Dermis microvascular lymphatic vessel endothelial cell (primary cell): ENCODE data around the gene TRIM32. TPM values are rescaled to one million over a fixed set of nuclear protein-coding genes. Genes with fewer than 3 reads are reported as not detected.

Source experiments
- DNase-seq, 2 donors: peaks; one replicate each; pipeline versions ENCODE4 v3.0.0 to v3.0.0-alpha.2; 2010; ENCODE audit warnings: low read depth in 2 of 2
- total RNA-seq: library from RNA; depleted of rRNA; stranded (reverse); fragments of >200 nt; gene quantifications from 2 replicates; pipeline ENCODE4 v1.2.1, GENCODE V29; 2014

Gene TRIM32
- total RNA-seq, 1 donor from 2014 or later, result 12.7 TPM

DNA sequence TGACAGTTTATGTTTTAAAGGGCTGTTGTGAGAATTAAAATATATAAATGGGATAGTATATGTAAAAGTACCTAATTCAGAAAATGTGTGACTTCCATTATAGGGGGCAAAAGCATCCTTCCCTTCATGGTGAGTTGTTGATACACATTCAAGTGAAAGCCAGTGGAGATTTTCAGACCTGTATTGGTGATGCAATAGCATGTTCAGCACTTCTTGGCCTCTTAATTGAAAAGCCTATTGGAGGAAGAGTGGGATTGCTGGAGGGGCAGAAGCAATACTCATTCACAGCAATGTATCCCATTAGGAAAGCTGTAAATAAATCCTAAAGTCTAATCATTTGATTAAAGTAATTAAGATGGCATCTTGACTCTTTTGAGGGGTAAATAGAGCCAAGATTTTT is 17.4 kb downstream of the TRIM32 start:
- no peak for DNase-seq

DNA sequence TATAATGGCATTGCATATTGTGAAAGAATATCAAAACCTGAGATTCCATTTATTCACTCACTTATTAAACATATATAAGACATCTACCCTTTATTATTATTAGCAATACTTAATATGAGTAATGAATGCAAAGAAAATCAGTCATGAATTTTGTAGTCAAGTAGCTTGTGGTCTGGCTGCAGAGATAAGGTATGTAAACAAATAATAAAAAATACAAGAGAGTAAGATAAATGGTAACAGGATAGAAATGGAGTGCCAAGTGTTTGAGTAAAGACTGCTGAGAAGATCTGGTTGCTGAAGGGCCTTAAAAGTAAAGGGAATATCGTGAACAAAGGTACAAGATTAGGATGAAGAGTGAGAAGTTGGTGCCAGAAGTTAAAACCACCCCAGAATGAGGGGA is 18.4 kb downstream of the TRIM32 start:
- DNase-seq, result no peak

- no peak for DNase-seq
These were observed 19.5 kb downstream of the TRIM32 start for GRCh38 chr9:116706310-116707290.

- DNase-seq, result no peak
These were observed 25.7 kb downstream of the TRIM32 start for GRCh38 chr9:116712781-116713180.

DNA sequence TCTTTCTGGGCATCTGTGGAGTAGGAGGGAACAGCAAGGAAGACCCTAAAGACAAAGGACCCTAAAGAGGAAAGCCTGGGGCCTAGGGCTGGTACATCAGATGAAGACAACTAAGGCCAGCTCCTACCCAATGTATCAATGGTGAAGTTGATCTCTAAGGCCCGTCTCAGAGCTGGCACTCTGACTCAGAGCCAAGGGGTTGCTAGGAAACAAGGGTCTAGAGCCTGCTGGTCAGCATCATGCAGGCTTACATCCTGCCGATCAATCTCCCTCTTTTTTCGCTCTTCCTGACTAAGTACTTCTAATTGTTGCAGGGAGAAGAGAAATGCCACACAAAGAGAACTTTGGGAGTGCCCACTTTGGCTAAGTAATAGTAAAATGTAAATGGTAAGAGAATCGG is 26.2 kb downstream of the TRIM32 start:
- no peak for DNase-seq

- DNase-seq, result no peak
These were observed 28.6 kb downstream of the TRIM32 start for GRCh38 chr9:116715751-116716150.

GRCh38 chr9:116716438-116716837 is 29.3 kb downstream of the TRIM32 start:
- no peak for DNase-seq

DNA sequence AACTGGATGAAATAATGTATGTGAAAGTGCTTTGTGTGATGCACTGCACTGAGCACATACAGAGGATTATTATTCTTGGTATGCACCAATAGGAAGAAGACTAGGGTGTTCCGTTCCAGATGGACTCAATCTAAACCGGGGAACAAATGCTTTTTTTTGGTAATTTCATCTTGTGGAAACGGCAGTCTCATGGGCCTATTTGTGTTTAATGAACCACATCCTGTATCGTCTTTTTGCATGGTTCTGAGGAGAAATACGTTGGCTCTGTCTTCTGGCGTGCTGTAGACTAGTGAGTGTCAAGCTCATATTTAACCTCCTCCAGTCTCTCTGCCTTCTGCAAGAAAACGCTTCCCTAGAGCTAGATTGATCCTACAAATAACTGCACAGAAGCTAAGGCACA is 30.0 kb downstream of the TRIM32 start:
- DNase-seq, result no peak

GRCh38 chr9:116718111-116718510 is 31.0 kb downstream of the TRIM32 start:
- DNase-seq, result no peak

- no peak for DNase-seq
These were observed 33.0 kb downstream of the TRIM32 start for GRCh38 chr9:116720111-116720510.

DNA sequence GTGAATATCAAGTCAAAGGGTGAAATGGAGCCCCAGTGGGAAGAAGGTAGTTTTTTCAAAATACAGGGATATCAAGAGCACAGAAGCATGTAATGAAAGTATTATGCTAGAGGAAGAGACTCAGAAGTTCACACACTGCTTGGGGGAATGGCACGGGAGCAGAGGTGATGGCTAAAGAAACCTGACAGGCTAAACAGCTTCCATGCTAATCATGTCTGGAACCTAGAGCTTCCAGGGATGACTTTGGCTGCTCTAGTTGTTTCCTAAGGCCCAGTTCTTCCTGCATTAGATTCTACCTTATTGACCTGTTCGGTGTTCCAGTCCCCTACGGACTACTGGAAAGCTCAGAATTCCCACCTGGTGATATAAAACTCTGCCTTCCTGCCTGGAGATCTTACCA is 34.3 kb downstream of the TRIM32 start:
- DNase-seq, result no peak

- no peak for DNase-seq
These were observed 34.8 kb downstream of the TRIM32 start for GRCh38 chr9:116721944-116722343.

- no peak for DNase-seq
These were observed 37.0 kb downstream of the TRIM32 start for GRCh38 chr9:116724123-116724522.

DNA sequence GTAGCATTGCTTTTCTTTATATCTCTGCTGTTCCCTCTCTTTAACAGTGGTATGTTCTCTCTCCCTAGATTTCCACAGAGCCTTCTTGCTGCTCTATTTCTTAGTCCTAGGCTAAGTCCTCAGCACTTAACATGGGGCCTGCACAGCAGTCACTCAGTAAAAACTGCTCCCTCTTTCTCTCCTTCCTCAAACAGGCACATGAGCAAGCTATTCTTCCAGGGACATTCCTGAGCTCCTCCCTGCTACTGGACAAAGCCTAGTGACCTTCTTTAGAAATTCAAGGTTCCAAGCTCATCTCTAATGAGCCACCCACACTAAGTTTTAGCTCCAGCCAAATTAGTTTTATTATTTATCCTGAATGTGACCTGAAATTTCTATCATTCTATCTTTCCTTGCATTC is 39.5 kb downstream of the TRIM32 start:
- no peak for DNase-seq

DNA sequence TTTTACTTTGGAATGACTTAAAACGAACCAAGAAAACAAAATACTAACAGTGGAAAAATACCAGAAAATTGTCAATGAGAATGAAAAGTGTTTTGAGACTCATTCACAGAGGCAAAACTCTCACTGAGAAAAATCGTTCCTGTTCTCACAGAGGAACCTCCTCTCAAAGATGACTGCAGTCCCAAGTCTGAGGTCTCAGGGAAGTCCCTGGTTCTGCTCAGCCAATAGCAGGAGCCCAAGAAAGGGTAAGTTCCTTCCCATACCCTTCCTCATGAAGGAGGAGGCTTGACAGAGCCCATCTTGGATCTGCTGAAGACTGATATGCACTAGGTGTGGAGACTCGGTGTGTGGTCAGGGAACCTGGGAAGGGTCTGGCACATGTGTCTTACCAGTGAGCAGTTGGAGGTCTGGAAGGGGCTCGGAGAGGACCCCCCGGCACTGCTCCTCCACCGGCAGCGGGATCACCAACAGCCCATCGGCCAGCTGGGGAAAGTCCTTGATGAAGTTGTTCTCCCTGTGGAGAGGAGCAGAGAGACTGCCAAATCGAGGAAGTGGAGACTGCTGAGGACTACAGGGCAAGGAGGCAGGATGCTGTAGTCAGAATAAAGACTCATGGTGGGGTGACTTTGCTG is 46.0 kb downstream of the TRIM32 start:
- no peak for DNase-seq

DNA sequence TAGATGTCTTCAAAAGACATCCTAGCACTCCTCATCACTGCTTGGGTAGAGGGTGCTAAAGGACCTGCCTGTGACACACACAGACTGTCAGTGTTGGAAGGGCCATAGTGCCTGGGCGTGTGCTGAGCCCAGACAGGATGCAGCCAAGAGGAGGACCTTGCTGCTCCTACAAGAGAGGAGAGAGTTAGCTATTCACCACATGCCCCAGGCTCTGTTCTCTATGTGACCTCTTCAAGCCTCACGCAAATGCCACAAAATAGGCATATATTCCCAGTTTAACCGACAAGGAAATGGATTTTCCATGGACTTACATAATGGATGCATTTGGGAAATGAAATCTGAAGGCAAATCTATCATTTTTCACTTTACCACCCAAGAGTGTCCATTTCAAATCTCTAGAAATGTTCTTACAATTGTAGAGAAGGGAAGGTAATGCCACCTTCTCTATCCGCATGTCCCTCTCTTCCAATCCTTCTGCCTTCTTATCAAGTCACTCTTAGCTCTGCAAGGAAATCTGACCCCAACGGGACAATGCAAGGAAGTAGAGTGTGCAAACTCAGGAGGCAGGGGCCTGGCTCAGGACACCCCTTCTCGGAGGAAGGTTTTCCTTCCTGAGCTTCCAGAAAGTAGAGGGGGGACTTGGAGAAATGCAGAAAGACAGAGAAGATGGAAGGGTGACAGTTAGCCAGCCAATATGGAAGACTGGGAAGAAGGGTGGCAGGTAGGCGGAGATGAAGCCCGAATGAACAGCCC is 49.5 kb downstream of the TRIM32 start:
- no peak for DNase-seq

DNA sequence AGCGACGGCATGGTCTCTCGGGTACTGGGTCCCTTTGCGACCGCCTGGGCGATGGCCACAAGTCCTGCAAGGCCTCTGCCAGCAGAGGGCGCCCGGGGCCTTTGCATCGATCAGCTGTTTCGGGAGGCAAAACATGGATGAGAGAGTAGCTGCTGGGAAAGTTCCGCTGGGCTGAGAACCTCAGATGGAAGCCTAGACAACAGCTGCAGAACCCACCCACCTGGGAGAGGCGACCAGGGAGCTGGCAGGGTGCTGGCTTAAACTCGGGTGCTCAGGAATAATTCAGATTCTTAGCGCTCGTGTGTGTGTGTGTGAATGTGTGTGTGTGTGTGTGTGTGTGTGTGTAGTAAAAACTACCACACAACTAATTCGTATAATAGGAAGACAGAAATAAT is 50.0 kb downstream of the TRIM32 start:
- peak; percentile 31 to 65 for DNase-seq

DNA sequence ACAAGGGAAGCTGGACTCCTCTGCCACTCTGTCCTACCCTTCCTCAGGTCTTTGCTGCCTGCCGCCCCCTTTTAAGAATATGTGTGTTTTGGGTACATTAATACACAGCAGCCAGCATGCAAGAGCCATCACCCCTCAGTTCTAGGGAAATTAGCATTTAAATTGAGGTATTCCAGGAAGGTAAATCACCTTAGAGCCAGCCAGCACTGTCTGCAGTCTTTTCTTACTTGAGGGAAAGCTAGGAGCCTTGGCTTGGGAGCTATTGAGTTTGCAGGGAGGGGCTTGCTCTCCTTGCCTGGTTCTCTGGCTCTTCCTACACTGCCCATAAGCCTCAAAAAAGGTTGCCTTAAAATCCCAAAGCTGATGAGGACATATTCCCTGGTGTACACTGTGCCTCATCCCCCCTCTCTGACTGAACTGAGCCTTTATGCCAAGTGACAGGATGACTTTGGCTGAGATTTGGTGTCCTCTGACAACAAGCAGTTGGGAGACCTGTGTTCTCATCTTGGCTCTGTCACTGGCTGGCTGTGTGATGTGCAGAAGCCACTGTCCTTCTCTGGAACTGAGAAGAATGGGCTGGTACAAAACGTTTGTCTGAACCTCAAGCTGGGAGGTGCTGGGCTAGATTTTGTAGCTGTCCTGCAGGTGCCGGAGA is 54.1 kb downstream of the TRIM32 start:
- DNase-seq, result no peak

DNA sequence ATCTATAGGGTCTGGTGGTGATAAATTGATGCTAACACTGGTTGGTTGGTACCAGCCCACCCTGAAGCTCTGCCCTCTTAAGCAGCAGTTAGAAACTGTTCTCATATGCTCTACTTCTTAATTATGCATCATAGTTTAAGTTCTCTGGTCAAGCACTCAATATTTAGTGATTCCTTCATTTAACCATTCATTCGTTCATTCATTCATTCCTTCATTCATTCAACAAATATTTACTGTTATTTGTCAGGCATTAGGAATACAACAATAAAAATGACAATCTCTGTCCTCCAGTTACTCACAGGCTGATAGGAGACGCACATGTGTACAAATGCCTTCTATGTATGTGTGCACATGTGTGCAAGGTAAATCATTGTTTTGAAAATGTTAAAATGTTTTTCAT is 54.6 kb downstream of the TRIM32 start:
- DNase-seq, result no peak

DNA sequence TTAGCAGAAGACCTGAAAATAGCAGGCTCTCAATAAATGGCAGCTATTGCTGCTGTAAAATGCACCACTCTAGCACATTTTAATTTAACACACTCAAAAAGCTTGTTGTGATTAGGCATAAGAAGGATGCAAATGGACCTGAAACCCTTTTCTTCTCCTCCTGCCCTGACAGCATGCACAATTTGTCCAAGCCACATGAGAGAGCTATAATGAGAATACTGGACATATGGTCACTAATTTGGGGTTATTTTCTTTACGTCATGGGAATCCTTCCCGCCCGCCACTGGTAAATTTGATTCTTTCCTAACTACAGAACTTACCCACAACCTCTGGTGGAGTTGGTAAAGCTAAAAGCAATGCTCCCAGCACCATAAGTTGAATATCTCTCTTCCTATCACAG is 62.1 kb downstream of the TRIM32 start:
- DNase-seq, result no peak

DNA sequence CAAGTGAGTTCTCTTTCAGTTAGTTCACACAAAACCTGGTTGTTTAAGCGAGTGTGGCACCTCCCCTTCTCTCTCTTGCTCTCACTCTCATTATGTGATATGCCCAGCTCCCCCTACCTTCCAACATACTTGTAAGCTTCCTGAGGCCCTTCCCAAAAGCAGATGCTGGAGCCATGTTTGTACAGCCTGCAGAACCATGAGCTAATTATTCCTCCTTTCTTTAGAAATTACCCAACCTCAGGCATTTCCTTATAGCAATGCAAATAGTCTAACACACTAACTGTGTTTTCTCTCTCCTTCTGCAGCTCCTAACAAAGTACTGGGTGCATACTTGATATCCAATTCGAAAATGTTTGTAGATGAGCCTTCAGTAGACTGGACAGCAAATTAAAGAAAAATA is 62.7 kb downstream of the TRIM32 start:
- no peak for DNase-seq

DNA sequence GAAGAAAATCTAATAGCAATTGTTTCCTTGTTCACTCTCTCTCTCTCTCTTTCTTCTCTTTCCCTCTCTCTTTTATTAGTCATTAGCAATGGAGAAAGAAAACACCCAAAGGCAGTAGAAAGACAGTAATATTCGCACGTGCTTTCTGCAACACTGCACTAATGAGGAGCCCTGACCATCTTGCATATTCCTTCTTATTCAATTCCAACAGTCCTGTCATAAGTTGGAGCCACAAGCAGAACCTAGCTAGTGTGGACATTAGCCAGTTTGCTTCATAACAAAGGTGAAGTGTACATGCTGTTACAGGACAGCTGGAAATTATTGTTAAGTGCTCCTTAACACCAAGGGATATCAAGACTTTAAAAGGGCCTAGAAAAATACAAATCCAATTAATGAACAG is 63.4 kb downstream of the TRIM32 start:
- DNase-seq, result no peak
